Measurements from ENCODE around the gene OTUD7B.

DNA sequence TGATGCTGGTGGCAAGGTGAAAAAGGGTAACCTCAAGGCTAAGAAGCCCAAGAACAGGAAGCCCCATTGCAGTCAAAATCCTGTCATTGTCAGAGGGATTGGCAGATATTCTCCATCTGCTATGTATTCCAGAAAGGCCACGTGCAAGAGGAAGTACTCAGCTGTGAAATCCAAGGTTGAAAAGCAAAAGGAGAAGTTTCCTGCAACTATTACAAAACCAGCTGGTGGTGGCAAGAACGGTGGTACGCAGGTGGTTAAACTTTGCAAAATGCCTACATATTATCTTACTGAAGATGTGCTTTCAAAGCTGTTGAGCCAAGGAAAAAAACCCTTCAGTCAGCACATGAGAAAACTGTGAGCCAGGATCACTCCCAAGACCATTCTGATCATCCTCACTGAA is 43.4 kb upstream of the OTUD7B start:
- TF ChIP-seq POLR2A (IDR thresholded peaks at IDR 0.05) (no peak), EP300 (IDR thresholded peaks at IDR 0.05) (no peak)
- TF ChIP-seq, protein P1, sequence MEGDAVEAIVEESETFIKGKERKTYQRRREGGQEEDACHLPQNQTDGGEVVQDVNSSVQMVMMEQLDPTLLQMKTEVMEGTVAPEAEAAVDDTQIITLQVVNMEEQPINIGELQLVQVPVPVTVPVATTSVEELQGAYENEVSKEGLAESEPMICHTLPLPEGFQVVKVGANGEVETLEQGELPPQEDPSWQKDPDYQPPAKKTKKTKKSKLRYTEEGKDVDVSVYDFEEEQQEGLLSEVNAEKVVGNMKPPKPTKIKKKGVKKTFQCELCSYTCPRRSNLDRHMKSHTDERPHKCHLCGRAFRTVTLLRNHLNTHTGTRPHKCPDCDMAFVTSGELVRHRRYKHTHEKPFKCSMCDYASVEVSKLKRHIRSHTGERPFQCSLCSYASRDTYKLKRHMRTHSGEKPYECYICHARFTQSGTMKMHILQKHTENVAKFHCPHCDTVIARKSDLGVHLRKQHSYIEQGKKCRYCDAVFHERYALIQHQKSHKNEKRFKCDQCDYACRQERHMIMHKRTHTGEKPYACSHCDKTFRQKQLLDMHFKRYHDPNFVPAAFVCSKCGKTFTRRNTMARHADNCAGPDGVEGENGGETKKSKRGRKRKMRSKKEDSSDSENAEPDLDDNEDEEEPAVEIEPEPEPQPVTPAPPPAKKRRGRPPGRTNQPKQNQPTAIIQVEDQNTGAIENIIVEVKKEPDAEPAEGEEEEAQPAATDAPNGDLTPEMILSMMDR (IDR thresholded peaks at IDR 0.05): no peak
